Gastrocnemius medialis (tissue), 4 donors: ENCODE data around the gene FAM222B. TPM values are rescaled to one million over a fixed set of nuclear protein-coding genes. Genes with fewer than 3 reads are reported as not detected.

Experiments used
- ATAC-seq, 2 donors: fragments of 150-250 bp; one replicate each; pipeline ENCODE4 v1.9.1; 2016
- DNase-seq, 2 donors: peaks; one replicate each; pipeline ENCODE4 v3.0.0-alpha.2; 2019
- H3K27ac ChIP-seq, 4 donors: fragments of 200-600 bp; sonication (generic); 1 replicate in 1 of 4; 2 replicates in 3 of 4; pipeline ENCODE4 v1.5.1; 2016 to 2018; ENCODE audit warnings: mild to moderate bottlenecking in 2 of 4, moderate library complexity in 1 of 4
- H3K27me3 ChIP-seq, 3 donors: fragments of 200-600 bp; sonication (generic) in 2 of 3; 1 replicate in 1 of 3; 2 replicates in 2 of 3; pipeline versions ENCODE4 v1.5.1 to v1.6.0; 2016 to 2019; ENCODE audit warnings: mild to moderate bottlenecking in 1 of 3, moderate library complexity in 1 of 3
- H3K36me3 ChIP-seq, 2 donors: fragments of 200-600 bp; sonication (generic) in 1 of 2; one replicate each; pipeline ENCODE4 v1.5.1; 2017 to 2018
- H3K4me1 ChIP-seq, 2 donors: fragments of 200-600 bp; sonication (generic) in 1 of 2; one replicate each; pipeline ENCODE4 v1.5.1; 2016 to 2017; ENCODE audit warnings: mild to moderate bottlenecking in 2 of 2
- H3K4me3 ChIP-seq, 4 donors: fragments of 200-600 bp; sonication (generic) in 3 of 4; 1 replicate in 1 of 4; 2 replicates in 3 of 4; pipeline ENCODE4 v1.5.1; 2016 to 2019; ENCODE audit warnings: mild to moderate bottlenecking in 2 of 4
- H3K9me3 ChIP-seq, 3 donors: fragments of 200-600 bp; sonication (generic) in 2 of 3; 1 replicate in 1 of 3; 2 replicates in 2 of 3; pipeline ENCODE4 v1.5.1; 2016 to 2019
- CTCF ChIP-seq, 5 experiments: fragments of 450-650 bp in 3 of 5; fragments of 200-600 bp in 2 of 5; sonication (generic) in 2 of 5; IDR thresholded peaks in 4 of 5; conservative IDR thresholded peaks in 1 of 5; 1 replicate in 4 of 5; 2 replicates in 1 of 5; pipeline ENCODE4 v1.5.1; 2016 to 2019; ENCODE audit warnings: antibody characterized with exemption in 5 of 5, mild to moderate bottlenecking in 3 of 5, moderate library complexity in 3 of 5
- POLR2A ChIP-seq, 2 donors: fragments of 450-650 bp; IDR thresholded peaks; one replicate each; pipeline ENCODE4 v1.6.1; 2017; ENCODE audit warnings: antibody characterized with exemption in 2 of 2, mild to moderate bottlenecking in 2 of 2, moderate library complexity in 2 of 2
- in situ Hi-C, 4 donors: fragments of 200-750 bp; cut with MboI; loops; one replicate each; pipeline versions ENCODE4 v1.15.0 to v1.8.0; 2017; ENCODE audit warnings: low sequenced_read_pairs in 4 of 4
- intact Hi-C: fragments of 100-400 bp; cut with DNase I; formaldehyde crosslinking; loops from one replicate; pipeline ENCODE4 v1.15.1; 2023; ENCODE audit warnings: low total_unique reads
- total RNA-seq, 4 donors: library from RNA; depleted of rRNA; stranded (reverse); fragments of >200 nt; gene quantifications; one replicate each; pipeline versions ENCODE4 v1.1.0 to v1.2.3, GENCODE V29; 2016

Gene FAM222B
- total RNA-seq, 4 donors from 2014 or later: 36.2 to 82.6 (median 66.8) TPM

GRCh38 chr17:28745786-28746411 lies 96.7 kb downstream of the FAM222B start:
- Histone ChIP-seq H3K4me1 (peaks cover 27 to 29% of the 10 kb centered on the region in 2 donors), H3K36me3 (no peaks in the 10 kb centered on the region), H3K4me3 (peak overlapping the region in 2 of 4 donors; percentile 71 to 89), H3K27ac (peak overlapping the region in 1 of 4 donors; percentile 81), H3K9me3 (no peaks in the 10 kb centered on the region), H3K27me3 (no peaks in the 10 kb centered on the region)
- no peak for TF ChIP-seq CTCF (IDR thresholded peaks at IDR 0.05 in 4 of 5, conservative IDR thresholded peaks at IDR 0.05 in 1 of 5)
- TF ChIP-seq POLR2A (IDR thresholded peaks at IDR 0.05): no peak
- intact Hi-C loops: no loop called here
- DNase-seq: no peak
- ATAC-seq: no peak
- in situ Hi-C loops: no loop called here

- in situ Hi-C loops: no loop called here
- Histone ChIP-seq H3K36me3 (no peaks in the 10 kb centered on the region), H3K27me3 (no peaks in the 10 kb centered on the region), H3K27ac (peak overlapping the region; percentile 68 to 81 (median 72)), H3K9me3 (no peaks in the 10 kb centered on the region), H3K4me3 (peak overlapping the region; percentile 71 to 89 (median 76)), H3K4me1 (peaks cover 27 to 29% of the 10 kb centered on the region in 2 donors)
- DNase-seq: no peak
- TF ChIP-seq CTCF (IDR thresholded peaks at IDR 0.05 in 4 of 5, conservative IDR thresholded peaks at IDR 0.05 in 1 of 5) (no peak), POLR2A (IDR thresholded peaks at IDR 0.05) (no peak)
- intact Hi-C loops: no loop called here
- ATAC-seq: no peak
Observed at GRCh38 chr17:28744972-28745785, 97.4 kb downstream of the FAM222B start.

- DNase-seq (no peak), ATAC-seq (peak in 1 of 2 donors; percentile 14)
- Histone ChIP-seq H3K4me1 (peaks cover 20 to 29% of the 10 kb centered on the region in 2 donors), H3K4me3 (peak overlapping the region; percentile 71 to 89 (median 76)), H3K27me3 (no peaks in the 10 kb centered on the region), H3K9me3 (no peaks in the 10 kb centered on the region), H3K27ac (peak overlapping the region; percentile 68 to 81 (median 72)), H3K36me3 (no peaks in the 10 kb centered on the region)
- intact Hi-C loops (no loop called here), in situ Hi-C loops (no loop called here)
- TF ChIP-seq CTCF (IDR thresholded peaks at IDR 0.05 in 4 of 5, conservative IDR thresholded peaks at IDR 0.05 in 1 of 5): no peak
- no peak for TF ChIP-seq POLR2A (IDR thresholded peaks at IDR 0.05)
Observed at GRCh38 chr17:28744104-28744971, 98.3 kb downstream of the FAM222B start.

GRCh38 chr17:28743243-28744103 lies 99.1 kb downstream of the FAM222B start, which contains the start of gene TRAF4:
TSS of gene TRAF4 (plus strand) at chr17:28744011. CDS start at chr17:28744113, 102 bp downstream.
- Histone ChIP-seq H3K27me3 (no peaks in the 10 kb centered on the region), H3K4me1 (peaks cover 20 to 29% of the 10 kb centered on the region in 2 donors), H3K36me3 (no peaks in the 10 kb centered on the region), H3K9me3 (no peaks in the 10 kb centered on the region), H3K27ac (peak within 1 kb of the TSS; percentile 68 to 81 (median 72)), H3K4me3 (peak within 1 kb of the TSS; percentile 71 to 89 (median 76))
- TF ChIP-seq CTCF (IDR thresholded peaks at IDR 0.05 in 4 of 5, conservative IDR thresholded peaks at IDR 0.05 in 1 of 5): peak; percentile 8 to 55 (median 41)
- peak; percentile 90 to 91 for TF ChIP-seq POLR2A (IDR thresholded peaks at IDR 0.05)
- DNase-seq: no peak
- in situ Hi-C loops (no loop called here), intact Hi-C loops (loop anchor here (1.0 kb wide), 1 partner anchor 16 kb away; no protein-coding TSS in a partner anchor)
- ATAC-seq: peak; percentile 79 to 80
